Measurements from ENCODE around the gene MYL6B. TPM values are rescaled to one million over a fixed set of nuclear protein-coding genes. Genes with fewer than 3 reads are reported as not detected.
A peak's percentile ranks its signal among the peaks of the same experiment; 100 is the strongest.
"Not testable (repeated sequence)": the region's sequence is repeated elsewhere in the genome, so short reads cannot be mapped to it uniquely, and the experiment has no call there.

The MYL6B gene
- total RNA-seq, 2 experiments from 2014 or later, result 6.2 to 6.4 TPM

DNA sequence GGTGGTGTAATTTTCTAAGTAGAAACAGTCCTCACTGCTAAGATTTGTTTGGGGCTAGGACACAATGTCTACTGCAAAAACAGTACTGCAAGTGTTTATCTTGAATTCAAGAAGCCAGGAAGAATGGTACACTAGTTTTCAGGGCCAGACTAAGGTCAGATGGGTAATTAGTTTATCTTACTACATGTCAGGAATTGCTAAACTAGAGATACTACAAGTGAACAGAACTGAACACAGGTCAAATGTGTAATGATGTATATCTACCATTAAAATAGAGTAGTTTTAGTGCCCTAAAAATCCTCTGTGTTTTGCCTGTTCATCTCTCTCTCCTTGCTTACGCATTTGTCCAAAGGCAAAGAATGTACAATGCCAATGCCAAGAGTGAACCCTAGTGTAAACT, 38.3 kb upstream of the MYL6B start:
- no peaks in the 10 kb centered on the region for H3K27me3 Mint-ChIP-seq
- no peak for TF ChIP-seq CTCF (IDR thresholded peaks at IDR 0.05)
- peaks cover 76% of the 10 kb centered on the region for H3K36me3 Mint-ChIP-seq (ENCODE audit: low read depth)
- peak overlapping the region; percentile 64 for H3K4me3 Mint-ChIP-seq
- no peaks in the 10 kb centered on the region for H3K9me3 Mint-ChIP-seq
- H3K4me3 ChIP-seq (ENCODE audit: low read length), result no peak overlapping the region
- DNase-seq, result no peak
- ATAC-seq (ENCODE audit: poor library complexity), result no peak
- peaks cover 21% of the 10 kb centered on the region for H3K4me1 Mint-ChIP-seq (ENCODE audit: low read depth)
- peaks cover 25% of the 10 kb centered on the region for H3K4me1 ChIP-seq (ENCODE audit: insufficient read depth, low read length)
- H3K9me3 ChIP-seq (ENCODE audit: control insufficient read depth in 1 of 2, insufficient read depth in 1 of 2, low read length in 2 of 2), result no peaks in the 10 kb centered on the region
- peak overlapping the region; percentile 94 for H3K27ac Mint-ChIP-seq
- H3K36me3 ChIP-seq (ENCODE audit: insufficient read depth, low read length), result peaks cover 44% of the 10 kb centered on the region
- H3K27me3 ChIP-seq (ENCODE audit: control insufficient read depth in 1 of 2, insufficient read depth in 2 of 2, low read length in 2 of 2), result no peaks in the 10 kb centered on the region
- POLR2A ChIA-PET, result no interaction called here
- CTCF ChIA-PET, result no interaction called here
- intact Hi-C loops (cut with DNase I, micrococcal nuclease), result loop anchor here in 1 of 2 experiments (10.0 kb wide), 1 partner anchor 481 kb away; no protein-coding TSS in a partner anchor
- no peak overlapping the region for H3K27ac ChIP-seq (ENCODE audit: low read depth in 1 of 2, low read length in 2 of 2)

GRCh38 chr12:56115329-56115728, 37.1 kb upstream of the MYL6B start:
- Histone ChIP-seq H3K4me1 (ENCODE audit: insufficient read depth, low read length) (peaks cover 35% of the 10 kb centered on the region), H3K27me3 (ENCODE audit: control insufficient read depth in 1 of 2, insufficient read depth in 2 of 2, low read length in 2 of 2) (no peaks in the 10 kb centered on the region), H3K9me3 (ENCODE audit: control insufficient read depth in 1 of 2, insufficient read depth in 1 of 2, low read length in 2 of 2) (no peaks in the 10 kb centered on the region), H3K36me3 (ENCODE audit: insufficient read depth, low read length) (peaks cover 36% of the 10 kb centered on the region), H3K4me3 (ENCODE audit: low read length) (peak overlapping the region; percentile 73), H3K27ac (ENCODE audit: low read depth in 1 of 2, low read length in 2 of 2) (peak overlapping the region; percentile 75 to 90)
- POLR2A ChIA-PET, result interaction anchor here (0.7 to 6.1 kb wide), 9 partner anchors 8 to 386 kb away, joined by 3 to 233 read pairs (median 22); partner anchors contain the start of genes ESYT1, PA2G4 and RAB5B
- H3K4me1 Mint-ChIP-seq (ENCODE audit: low read depth), result peaks cover 28% of the 10 kb centered on the region
- ATAC-seq (ENCODE audit: poor library complexity) (no peak), DNase-seq (no peak)
- H3K36me3 Mint-ChIP-seq (ENCODE audit: low read depth), result peaks cover 69% of the 10 kb centered on the region
- no peak for TF ChIP-seq CTCF (IDR thresholded peaks at IDR 0.05)
- CTCF ChIA-PET, result interaction anchor here (0.9 to 3.5 kb wide), 3 partner anchors 11 to 68 kb away, joined by 3 to 19 read pairs (median 4); no protein-coding TSS in a partner anchor
- intact Hi-C loops (cut with DNase I, micrococcal nuclease), result loop anchor here (5.0 to 10.0 kb wide), 3 partner anchors 37 to 479 kb away; partner anchors contain the start of genes PYM1 (in 2 of the 2) and MYL6B (in 1 of the 2)
- peak overlapping the region; percentile 97 for H3K4me3 Mint-ChIP-seq
- H3K27me3 Mint-ChIP-seq, result no peaks in the 10 kb centered on the region
- no peaks in the 10 kb centered on the region for H3K9me3 Mint-ChIP-seq
- H3K27ac Mint-ChIP-seq, result peak overlapping the region; percentile 94

DNA sequence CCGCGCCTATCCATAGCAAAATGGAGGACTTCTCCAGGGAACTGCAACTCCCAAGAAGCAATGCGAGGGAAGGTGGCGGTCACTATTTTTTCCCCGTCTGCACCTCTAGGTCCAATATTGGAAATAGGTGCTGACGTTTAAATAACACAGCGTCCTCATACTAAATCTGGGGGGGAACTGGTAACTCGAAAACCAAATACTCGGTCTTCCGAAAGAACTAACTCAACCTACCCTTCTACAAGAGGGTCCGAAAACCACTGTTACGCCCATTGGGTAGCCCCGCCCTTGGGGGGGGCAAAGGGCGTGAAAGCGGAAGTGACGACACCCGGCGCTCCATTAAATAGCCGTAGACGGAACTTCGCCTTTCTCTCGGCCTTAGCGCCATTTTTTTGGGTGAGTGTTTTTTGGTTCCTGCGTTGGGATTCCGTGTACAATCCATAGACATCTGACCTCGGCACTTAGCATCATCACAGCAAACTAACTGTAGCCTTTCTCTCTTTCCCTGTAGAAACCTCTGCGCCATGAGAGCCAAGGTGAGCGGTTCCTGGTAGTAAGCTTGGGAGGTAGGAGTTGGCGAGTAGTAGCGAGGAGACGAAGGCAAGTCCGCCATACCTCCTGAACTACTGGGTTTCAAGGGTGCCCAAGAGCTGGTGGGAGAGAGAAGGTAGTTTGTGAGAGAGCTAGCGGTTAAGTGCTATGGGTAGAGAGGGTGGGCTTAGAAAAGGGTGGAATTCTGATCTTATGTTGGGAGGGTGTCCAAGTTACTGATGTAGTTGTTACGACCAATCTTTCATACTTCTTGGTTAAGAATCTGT, 35.9 kb upstream of the MYL6B start, which contains the start of gene RPL41:
Gene RPL41, plus strand, starts transcription at position 367 of the 815 bp plus-strand sequence.
- ChIA-PET CTCF (interaction anchor here (0.8 to 5.0 kb wide), 7 partner anchors 10 to 105 kb away, joined by 3 to 76 read pairs (median 16); partner anchors contain the start of genes ESYT1, RNF41 and SMARCC2), POLR2A (interaction anchor here (0.6 to 6.1 kb wide), 37 partner anchors 8 to 1794 kb away, joined by 3 to 233 read pairs (median 6); partner anchors contain the start of genes CD63, CNPY2, COQ10A and DGKA)
- H3K36me3 Mint-ChIP-seq (ENCODE audit: low read depth), result peaks cover 63% of the 10 kb centered on the region
- ATAC-seq (ENCODE audit: poor library complexity), result peak; percentile 50
- peak; percentile 90 to 97 (median 94) for DNase-seq
- H3K9me3 Mint-ChIP-seq, result no peaks in the 10 kb centered on the region
- no peaks in the 10 kb centered on the region for H3K27me3 ChIP-seq (ENCODE audit: control insufficient read depth in 1 of 2, insufficient read depth in 2 of 2, low read length in 2 of 2)
- H3K27ac Mint-ChIP-seq, result peak within 1 kb of the TSS; percentile 94
- no peak for TF ChIP-seq CTCF (IDR thresholded peaks at IDR 0.05)
- peaks cover 35% of the 10 kb centered on the region for H3K4me1 ChIP-seq (ENCODE audit: insufficient read depth, low read length)
- H3K4me1 Mint-ChIP-seq (ENCODE audit: low read depth), result peaks cover 28% of the 10 kb centered on the region
- intact Hi-C loops (cut with DNase I, micrococcal nuclease), result loop anchor here (1.0 to 10.0 kb wide), 5 partner anchors 12 to 478 kb away; partner anchors contain the start of genes PA2G4 (in 2 of the 2), PYM1 (in 2 of the 2), MYL6B (in 1 of the 2) and RPS26 (in 1 of the 2)
- H3K4me3 ChIP-seq (ENCODE audit: low read length), result peak within 1 kb of the TSS; percentile 73
- H3K36me3 ChIP-seq (ENCODE audit: insufficient read depth, low read length), result peaks cover 35% of the 10 kb centered on the region
- peak within 1 kb of the TSS; percentile 97 for H3K4me3 Mint-ChIP-seq
- H3K9me3 ChIP-seq (ENCODE audit: control insufficient read depth in 1 of 2, insufficient read depth in 1 of 2, low read length in 2 of 2), result no peaks in the 10 kb centered on the region
- peak within 1 kb of the TSS; percentile 75 to 90 for H3K27ac ChIP-seq (ENCODE audit: low read depth in 1 of 2, low read length in 2 of 2)
- no peaks in the 10 kb centered on the region for H3K27me3 Mint-ChIP-seq

GRCh38 chr12:56117082-56117706, 35.2 kb upstream of the MYL6B start:
- Histone ChIP-seq H3K27ac (ENCODE audit: low read depth in 1 of 2, low read length in 2 of 2) (peak overlapping the region; percentile 75 to 90), H3K4me1 (ENCODE audit: insufficient read depth, low read length) (peaks cover 35% of the 10 kb centered on the region), H3K36me3 (ENCODE audit: insufficient read depth, low read length) (peaks cover 35% of the 10 kb centered on the region), H3K4me3 (ENCODE audit: low read length) (peak overlapping the region; percentile 73)
- peak in 2 of 14 experiments; percentile 32 to 42 for DNase-seq
- not testable (repeated sequence) for H3K9me3 Mint-ChIP-seq; H3K27me3 Mint-ChIP-seq; ATAC-seq (ENCODE audit: poor library complexity); H3K27me3 ChIP-seq (ENCODE audit: control insufficient read depth in 1 of 2, insufficient read depth in 2 of 2, low read length in 2 of 2); H3K9me3 ChIP-seq (ENCODE audit: control insufficient read depth in 1 of 2, insufficient read depth in 1 of 2, low read length in 2 of 2)
- Mint-ChIP-seq H3K27ac (peak overlapping the region; percentile 94), H3K4me1 (ENCODE audit: low read depth) (peaks cover 28% of the 10 kb centered on the region), H3K4me3 (peak overlapping the region; percentile 97), H3K36me3 (ENCODE audit: low read depth) (peaks cover 58% of the 10 kb centered on the region)
- CTCF ChIA-PET, result interaction anchor here (0.8 to 5.0 kb wide), 13 partner anchors 9 to 379 kb away, joined by 3 to 76 read pairs (median 7); partner anchors contain the start of genes CNPY2, ESYT1, PA2G4 and RNF41
- POLR2A ChIA-PET, result interaction anchor here (0.6 to 6.1 kb wide), 36 partner anchors 8 to 1135 kb away, joined by 3 to 233 read pairs (median 8); partner anchors contain the start of genes ANKRD52, CD63, CNPY2 and COQ10A
- intact Hi-C loops (cut with DNase I, micrococcal nuclease), result loop anchor here (2.0 to 10.0 kb wide), 4 partner anchors 35 to 478 kb away; partner anchors contain the start of genes PYM1 (in 2 of the 2), MYL6B (in 1 of the 2) and RPS26 (in 1 of the 2)
